Ascending aorta (tissue), 2 donors: Measurements from ENCODE around the gene MDC1. TPM values are rescaled to one million over a fixed set of nuclear protein-coding genes. Genes with fewer than 3 reads are reported as not detected.

Source experiments
- DNase-seq, 2 donors: peaks; one replicate each; pipeline ENCODE4 v3.0.0-alpha.2; 2019; ENCODE audit warnings: low spot score in 2 of 2
- H3K27ac ChIP-seq, 2 donors: fragments of 200-600 bp; sonication (generic); one replicate each; pipeline ENCODE4 v1.5.1; 2016 to 2017; ENCODE audit warnings: mild to moderate bottlenecking in 1 of 2
- H3K27me3 ChIP-seq: fragments of 200-600 bp; sonication (generic); one replicate; pipeline ENCODE4 v1.5.1; 2017
- H3K36me3 ChIP-seq, 2 donors: fragments of 200-600 bp; sonication (generic); one replicate each; pipeline ENCODE4 v1.5.1; 2016
- H3K4me1 ChIP-seq, 2 donors: fragments of 200-600 bp; sonication (generic); one replicate each; pipeline ENCODE4 v1.5.1; 2016 to 2017; ENCODE audit warnings: mild to moderate bottlenecking in 1 of 2
- H3K4me3 ChIP-seq, 2 donors: fragments of 200-600 bp; sonication (generic); one replicate each; pipeline ENCODE4 v1.5.1; 2016 to 2017; ENCODE audit warnings: mild to moderate bottlenecking in 1 of 2
- H3K9me3 ChIP-seq, 2 donors: fragments of 200-600 bp; sonication (generic); one replicate each; pipeline ENCODE4 v1.5.1; 2016
- intact Hi-C: fragments of 100-400 bp; cut with DNase I; formaldehyde crosslinking; loops from one replicate; pipeline ENCODE4 v1.15.1; 2023
- total RNA-seq: library from RNA; depleted of rRNA; stranded (reverse); fragments of >200 nt; gene quantifications from one replicate; pipeline ENCODE4 v1.1.0, GENCODE V29; 2016
- TF ChIP-seq, protein P1 (sequence below), 3 experiments: fragments of 200-600 bp in 2 of 3; fragments of 450-650 bp in 1 of 3; sonication (generic) in 2 of 3; IDR thresholded peaks; one replicate each; pipeline ENCODE4 v1.5.1; 2016 to 2019; ENCODE audit warnings: antibody characterized with exemption in 3 of 3, mild to moderate bottlenecking in 1 of 3, moderate library complexity in 1 of 3

MDC1 gene
- total RNA-seq, 1 donor from 2014 or later: 27.1 TPM

DNA sequence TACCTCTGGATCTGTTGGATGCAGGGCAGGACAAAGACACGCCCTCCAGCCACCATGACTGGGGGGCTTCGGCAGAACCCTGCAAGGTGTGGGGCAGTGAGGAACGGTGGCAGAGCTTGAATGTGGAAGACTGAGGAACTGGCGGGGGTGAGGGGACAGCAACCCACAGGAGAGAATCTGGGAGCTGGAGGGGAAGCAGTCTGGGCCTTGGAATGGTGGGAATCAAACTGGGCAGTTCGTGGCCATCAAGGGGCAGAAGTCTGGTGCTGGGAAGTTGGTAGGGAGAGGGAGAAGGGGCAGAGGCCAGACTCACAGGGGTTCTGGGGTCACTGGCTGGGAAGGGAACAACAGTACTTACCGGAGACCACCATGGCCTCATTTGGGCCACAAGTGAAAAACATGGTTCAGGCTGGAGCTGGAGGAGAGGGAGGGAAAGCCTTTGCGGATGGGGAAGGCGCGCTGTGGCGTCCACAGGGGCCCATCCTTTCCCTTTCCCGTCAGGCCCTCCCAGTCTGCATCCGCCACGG, 24.8 kb upstream of the MDC1 start:
- Histone ChIP-seq H3K4me1 (peaks cover 8 to 25% of the 10 kb centered on the region in 2 donors), H3K27me3 (no peaks in the 10 kb centered on the region), H3K36me3 (peaks cover 33 to 44% of the 10 kb centered on the region in 2 donors), H3K4me3 (peak overlapping the region; percentile 89 to 91), H3K27ac (peak overlapping the region; percentile 94 to 97), H3K9me3 (no peaks in the 10 kb centered on the region)
- intact Hi-C loops: loop anchor here (1.0 to 10.0 kb wide), 6 partner anchors 21 to 663 kb away; partner anchors contain the start of genes MICA, MRPS18B, PPP1R10 and VARS2
- no peak for DNase-seq
- TF ChIP-seq, protein P1, sequence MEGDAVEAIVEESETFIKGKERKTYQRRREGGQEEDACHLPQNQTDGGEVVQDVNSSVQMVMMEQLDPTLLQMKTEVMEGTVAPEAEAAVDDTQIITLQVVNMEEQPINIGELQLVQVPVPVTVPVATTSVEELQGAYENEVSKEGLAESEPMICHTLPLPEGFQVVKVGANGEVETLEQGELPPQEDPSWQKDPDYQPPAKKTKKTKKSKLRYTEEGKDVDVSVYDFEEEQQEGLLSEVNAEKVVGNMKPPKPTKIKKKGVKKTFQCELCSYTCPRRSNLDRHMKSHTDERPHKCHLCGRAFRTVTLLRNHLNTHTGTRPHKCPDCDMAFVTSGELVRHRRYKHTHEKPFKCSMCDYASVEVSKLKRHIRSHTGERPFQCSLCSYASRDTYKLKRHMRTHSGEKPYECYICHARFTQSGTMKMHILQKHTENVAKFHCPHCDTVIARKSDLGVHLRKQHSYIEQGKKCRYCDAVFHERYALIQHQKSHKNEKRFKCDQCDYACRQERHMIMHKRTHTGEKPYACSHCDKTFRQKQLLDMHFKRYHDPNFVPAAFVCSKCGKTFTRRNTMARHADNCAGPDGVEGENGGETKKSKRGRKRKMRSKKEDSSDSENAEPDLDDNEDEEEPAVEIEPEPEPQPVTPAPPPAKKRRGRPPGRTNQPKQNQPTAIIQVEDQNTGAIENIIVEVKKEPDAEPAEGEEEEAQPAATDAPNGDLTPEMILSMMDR (IDR thresholded peaks at IDR 0.05): no peak

DNA sequence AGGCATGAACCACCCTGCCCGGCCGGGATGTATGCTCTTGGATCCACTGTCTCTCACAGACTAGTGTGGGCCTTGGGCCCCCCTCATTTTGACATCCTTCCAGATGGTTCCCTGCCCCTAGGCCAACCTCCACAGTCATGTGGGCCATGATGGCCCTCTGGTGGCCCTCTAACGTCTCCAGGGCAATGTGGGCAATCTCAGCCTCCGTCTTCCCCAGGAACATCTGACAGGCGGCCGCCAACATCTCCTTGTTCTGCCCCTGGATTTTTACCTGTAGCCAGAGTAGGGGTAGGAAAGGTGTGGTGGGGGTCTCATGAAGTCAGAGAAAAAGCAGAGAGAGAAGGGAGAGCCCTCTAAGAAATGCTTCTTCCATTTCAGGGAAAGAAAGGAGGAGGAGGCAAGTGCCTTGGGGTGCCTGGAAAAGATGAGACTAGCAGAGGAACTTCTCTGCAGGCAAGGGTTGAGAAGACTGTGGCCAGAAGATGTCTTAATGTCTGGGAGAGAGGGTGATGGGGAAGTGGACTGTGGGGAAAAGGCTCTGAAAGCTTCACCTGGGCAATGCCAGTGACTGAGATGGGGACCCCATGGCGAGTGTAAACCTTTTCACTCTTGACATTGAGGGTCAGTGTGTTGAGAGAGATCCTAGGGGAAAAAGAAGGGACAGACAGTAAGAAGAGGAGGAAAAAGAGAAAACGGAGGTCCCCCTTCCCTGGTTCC, 24.1 kb upstream of the MDC1 start:
- TF ChIP-seq, protein P1 (IDR thresholded peaks at IDR 0.05): no peak
- Histone ChIP-seq H3K36me3 (peaks cover 33 to 50% of the 10 kb centered on the region in 2 donors), H3K27me3 (no peaks in the 10 kb centered on the region), H3K4me1 (peaks cover 8 to 25% of the 10 kb centered on the region in 2 donors), H3K9me3 (no peaks in the 10 kb centered on the region), H3K27ac (peak overlapping the region; percentile 94 to 97), H3K4me3 (peak overlapping the region; percentile 89 to 91)
- no peak for DNase-seq
- intact Hi-C loops: loop anchor here (5.0 to 10.0 kb wide), 2 partner anchors 124 to 664 kb away; partner anchors contain the start of genes MICA, MRPS18B and PPP1R10

DNA sequence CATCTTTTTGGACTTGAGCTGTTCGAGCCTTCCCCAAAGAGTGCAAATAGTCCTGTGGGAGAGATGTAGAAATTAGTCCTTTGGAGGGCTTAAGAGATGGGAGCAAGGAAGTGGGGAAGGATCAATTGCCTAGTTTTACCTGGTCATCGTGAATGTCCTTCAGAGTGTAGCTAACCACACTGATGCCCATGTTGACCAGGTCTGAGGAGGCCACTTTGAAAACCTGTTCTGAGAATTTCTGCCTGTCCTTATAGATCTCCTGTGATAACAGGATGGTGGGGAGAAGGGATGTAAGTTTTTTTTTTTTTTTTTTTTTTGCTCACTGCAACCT, 23.4 kb upstream of the MDC1 start:
- intact Hi-C loops: loop anchor here (5.0 to 10.0 kb wide), 2 partner anchors 123 to 664 kb away; partner anchors contain the start of genes MICA, MRPS18B and PPP1R10
- H3K36me3 ChIP-seq: peaks cover 40 to 57% of the 10 kb centered on the region in 2 donors
- H3K4me1 ChIP-seq: peaks cover 8 to 25% of the 10 kb centered on the region in 2 donors
- TF ChIP-seq, protein P1 (IDR thresholded peaks at IDR 0.05): no peak
- peak overlapping the region in 1 of 2 donors; percentile 89 for H3K4me3 ChIP-seq
- H3K9me3 ChIP-seq: no peaks in the 10 kb centered on the region
- H3K27ac ChIP-seq: peak overlapping the region; percentile 6 to 97
- no peaks in the 10 kb centered on the region for H3K27me3 ChIP-seq
- no peak for DNase-seq

DNA sequence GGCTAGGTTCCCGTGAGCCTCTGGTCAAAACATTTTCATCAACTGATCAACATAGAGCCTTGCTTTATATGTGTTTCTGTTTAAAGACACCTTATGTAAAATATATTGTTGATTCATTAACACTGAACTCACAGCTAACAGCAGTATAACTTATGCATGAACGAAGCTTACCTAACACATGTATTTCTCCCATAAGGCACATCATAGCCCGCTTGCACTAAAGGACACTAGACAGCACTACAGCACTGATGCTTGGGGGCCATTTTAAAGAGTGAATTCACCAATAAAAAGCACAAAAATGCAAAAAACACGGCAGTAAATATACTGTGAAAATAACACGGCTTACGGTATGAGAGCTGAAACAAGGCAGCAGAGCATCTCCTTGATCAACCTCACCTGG, 21.5 kb upstream of the MDC1 start:
- Histone ChIP-seq H3K36me3 (peaks cover 60 to 76% of the 10 kb centered on the region in 2 donors), H3K4me1 (peaks cover 8 to 25% of the 10 kb centered on the region in 2 donors), H3K27me3 (no peaks in the 10 kb centered on the region), H3K4me3 (no peak overlapping the region), H3K27ac (no peak overlapping the region), H3K9me3 (no peaks in the 10 kb centered on the region)
- TF ChIP-seq, protein P1 (IDR thresholded peaks at IDR 0.05): no peak
- no peak for DNase-seq
- intact Hi-C loops: no loop called here

DNA sequence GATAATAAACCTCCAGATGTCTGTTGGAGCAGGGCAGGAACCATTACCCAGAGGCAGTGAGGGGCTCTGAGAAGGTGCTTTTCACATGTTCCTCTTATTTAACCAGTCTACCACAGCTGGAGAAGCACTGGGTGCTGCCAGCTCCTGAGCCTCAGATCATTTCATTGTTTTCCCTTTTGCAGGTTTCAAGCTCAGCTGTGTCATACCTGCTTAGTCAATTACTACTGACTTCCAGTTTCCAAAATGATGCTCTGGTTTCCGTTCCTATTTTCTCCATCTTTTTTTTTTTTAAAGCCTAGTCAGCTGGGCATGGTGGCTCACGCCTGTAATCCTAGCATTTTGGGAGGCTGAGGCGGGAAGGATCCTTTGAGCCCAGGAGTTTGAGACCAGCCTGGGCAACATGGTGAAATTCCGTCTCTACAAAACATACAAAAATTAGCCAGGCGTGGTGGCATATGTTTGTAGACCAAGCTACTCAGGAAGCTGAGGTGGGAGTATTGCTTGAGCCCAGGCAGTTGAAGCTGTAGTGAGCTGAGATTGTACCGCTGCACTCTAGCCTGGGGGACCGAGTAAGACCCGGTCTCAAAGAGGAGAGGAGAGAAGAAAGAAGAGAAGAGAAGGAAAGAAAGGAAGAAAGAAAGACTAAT, 18.7 kb upstream of the MDC1 start:
- H3K36me3 ChIP-seq: peaks cover 79 to 98% of the 10 kb centered on the region in 2 donors

More for the DNA sequence above, 18.7 kb upstream of the MDC1 start:
- Histone ChIP-seq H3K4me3 (no peak overlapping the region), H3K4me1 (peaks cover 0 to 17% of the 10 kb centered on the region in 2 donors), H3K9me3 (no peaks in the 10 kb centered on the region), H3K27me3 (no peaks in the 10 kb centered on the region), H3K27ac (no peak overlapping the region)
- DNase-seq: no peak
- intact Hi-C loops: no loop called here
- TF ChIP-seq, protein P1 (IDR thresholded peaks at IDR 0.05): no peak
